GM12874 (cell line): ENCODE data around the gene HES2.

ENCODE experiments used
- TF ChIP-seq, protein P1 (sequence below): IDR thresholded peaks from 2 replicates; pipeline ENCODE4 v1.5.1; 2011; ENCODE audit warnings: low read depth, mild to moderate bottlenecking, control low read depth, low read length, moderate library complexity; ENCODE audit not compliant: insufficient read depth

Gene HES2

DNA sequence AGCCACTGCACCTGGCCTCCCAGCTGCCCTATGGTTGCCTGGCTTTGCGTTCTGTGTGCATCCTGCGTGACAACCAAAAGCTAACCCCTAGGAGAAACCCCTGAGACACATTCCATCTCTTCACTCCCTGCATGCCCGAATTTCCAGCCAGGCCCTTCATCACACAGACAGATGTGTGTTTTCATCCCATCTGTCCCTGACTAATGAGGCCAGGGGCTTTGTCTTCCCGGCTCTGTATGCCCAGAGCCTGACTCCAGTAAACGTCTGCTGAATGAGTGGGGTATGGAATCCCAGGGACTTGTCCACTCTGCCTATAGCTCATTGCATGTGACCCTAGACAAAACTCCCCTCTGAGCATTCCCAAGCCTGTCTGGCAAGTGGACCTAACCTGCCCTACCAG is 14.5 kb upstream of the HES2 start:
- TF ChIP-seq, protein P1, sequence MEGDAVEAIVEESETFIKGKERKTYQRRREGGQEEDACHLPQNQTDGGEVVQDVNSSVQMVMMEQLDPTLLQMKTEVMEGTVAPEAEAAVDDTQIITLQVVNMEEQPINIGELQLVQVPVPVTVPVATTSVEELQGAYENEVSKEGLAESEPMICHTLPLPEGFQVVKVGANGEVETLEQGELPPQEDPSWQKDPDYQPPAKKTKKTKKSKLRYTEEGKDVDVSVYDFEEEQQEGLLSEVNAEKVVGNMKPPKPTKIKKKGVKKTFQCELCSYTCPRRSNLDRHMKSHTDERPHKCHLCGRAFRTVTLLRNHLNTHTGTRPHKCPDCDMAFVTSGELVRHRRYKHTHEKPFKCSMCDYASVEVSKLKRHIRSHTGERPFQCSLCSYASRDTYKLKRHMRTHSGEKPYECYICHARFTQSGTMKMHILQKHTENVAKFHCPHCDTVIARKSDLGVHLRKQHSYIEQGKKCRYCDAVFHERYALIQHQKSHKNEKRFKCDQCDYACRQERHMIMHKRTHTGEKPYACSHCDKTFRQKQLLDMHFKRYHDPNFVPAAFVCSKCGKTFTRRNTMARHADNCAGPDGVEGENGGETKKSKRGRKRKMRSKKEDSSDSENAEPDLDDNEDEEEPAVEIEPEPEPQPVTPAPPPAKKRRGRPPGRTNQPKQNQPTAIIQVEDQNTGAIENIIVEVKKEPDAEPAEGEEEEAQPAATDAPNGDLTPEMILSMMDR, result no peak

DNA sequence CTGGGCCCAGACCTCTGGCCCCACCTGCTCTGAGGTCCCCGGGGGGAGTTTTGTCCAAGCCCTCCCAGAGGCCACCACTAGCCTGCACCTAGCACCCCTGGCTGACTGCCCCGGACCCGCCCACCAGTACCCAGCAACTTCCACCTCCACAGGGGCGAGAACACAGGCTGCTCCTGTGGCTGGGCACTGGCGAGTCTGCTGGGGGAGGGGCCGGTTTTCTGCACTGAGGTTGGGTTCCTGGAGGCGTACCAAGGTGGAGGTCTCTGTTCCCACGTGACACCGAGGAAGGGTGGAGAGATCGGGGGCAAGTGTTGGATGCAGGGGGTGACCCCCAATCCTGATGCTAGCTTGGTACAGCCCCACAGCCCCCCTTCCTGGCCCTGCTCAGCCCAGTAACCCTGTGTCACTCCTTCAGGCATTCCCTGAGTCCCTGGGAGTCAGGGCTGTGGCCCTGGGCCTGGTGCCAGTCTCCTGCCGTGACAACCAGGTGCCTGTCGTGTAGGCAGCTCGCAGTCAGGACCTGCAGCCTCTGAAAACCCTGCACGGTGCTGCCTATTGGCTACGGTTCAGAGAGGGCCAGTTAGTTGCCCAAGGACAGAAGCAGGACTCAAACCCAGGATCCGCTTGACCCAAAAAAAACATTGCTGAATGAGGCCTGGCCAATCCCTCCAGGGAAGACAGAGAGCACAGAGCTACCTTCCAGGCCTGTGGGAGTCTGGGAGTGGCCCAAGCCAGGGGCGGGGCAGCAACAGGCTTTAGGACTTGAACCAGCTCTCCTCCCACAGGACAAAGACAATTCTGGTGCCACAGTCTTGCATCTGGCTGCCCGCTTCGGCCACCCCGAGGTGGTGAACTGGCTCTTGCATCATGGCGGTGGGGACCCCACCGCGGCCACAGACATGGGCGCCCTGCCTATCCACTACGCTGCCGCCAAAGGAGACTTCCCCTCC is 8.0 kb upstream of the HES2 start:
- TF ChIP-seq, protein P1, result no peak

DNA sequence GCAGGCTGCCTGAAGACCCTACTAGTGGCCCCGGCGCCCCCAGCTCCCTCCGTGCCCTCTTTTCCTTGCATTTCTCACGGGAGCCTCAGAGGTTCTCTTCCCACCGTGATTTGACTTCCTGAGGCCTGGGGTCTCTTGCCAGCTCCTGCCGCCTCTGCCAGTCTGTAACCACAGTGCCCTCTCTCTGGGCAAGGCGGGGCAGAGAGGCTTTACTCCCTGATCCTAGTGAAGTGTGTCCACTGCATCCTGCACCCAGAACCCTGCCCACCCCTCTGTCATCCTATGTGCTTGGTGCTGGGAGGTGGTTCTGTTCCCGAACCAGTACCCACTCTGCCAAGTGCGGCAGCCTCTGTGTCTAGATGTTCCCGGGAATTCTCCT is 7.2 kb upstream of the HES2 start:
- TF ChIP-seq, protein P1, result no peak

DNA sequence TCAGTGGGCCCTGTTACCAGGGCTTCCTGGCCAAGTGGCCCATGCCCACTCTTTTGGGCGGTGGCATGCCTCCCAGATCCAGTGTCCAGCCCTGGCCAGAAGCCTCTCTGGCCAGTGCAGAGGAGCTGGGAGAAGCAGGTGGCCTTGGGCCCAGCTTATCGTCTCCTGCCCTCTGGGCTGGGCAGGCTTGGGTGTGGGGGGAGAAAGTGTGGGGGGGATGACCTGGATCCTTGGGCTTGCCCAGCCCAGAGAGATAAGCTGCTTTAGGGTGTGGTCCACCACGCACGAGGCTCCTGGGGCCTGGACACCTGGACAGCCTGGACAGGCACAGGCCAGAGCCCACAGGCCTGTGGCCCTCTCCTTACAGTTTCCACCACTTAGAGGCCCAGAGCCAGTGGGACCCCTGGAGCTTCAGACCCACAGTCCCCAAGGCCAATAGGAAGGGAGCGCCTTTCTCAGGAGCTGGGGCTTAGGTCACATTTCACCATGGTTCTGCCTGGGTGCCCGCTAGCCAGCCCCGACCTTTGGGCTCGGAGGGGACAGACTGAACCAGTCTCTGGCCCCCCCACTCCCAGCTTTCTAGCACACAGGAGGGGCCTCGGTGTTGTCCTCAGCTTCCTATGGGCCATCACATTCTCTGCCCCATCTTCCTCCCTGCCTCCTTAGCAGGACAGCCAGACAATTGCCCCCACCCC is 6.7 kb upstream of the HES2 start:
- TF ChIP-seq, protein P1, result no peak

DNA sequence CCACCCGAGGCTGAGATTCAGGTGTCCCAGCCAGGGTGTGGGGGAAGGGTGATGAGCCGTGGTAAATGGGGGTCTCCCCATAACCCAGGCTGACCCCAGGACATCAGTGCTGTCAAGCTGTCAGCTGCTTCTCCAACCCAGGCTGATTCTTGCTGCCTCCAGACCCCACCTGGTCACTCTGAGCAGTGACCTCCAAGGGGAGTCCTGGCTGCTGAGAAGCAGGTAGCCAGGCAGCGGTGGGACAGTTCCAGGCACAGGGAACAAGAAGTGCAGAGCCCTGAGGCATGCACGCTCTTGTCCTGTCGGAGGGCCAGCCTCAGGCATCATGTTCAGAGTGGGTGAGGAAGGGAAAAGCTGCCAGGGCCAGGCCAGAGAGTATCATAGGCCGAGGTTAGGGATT is 5.9 kb upstream of the HES2 start:
- TF ChIP-seq, protein P1, result no peak

DNA sequence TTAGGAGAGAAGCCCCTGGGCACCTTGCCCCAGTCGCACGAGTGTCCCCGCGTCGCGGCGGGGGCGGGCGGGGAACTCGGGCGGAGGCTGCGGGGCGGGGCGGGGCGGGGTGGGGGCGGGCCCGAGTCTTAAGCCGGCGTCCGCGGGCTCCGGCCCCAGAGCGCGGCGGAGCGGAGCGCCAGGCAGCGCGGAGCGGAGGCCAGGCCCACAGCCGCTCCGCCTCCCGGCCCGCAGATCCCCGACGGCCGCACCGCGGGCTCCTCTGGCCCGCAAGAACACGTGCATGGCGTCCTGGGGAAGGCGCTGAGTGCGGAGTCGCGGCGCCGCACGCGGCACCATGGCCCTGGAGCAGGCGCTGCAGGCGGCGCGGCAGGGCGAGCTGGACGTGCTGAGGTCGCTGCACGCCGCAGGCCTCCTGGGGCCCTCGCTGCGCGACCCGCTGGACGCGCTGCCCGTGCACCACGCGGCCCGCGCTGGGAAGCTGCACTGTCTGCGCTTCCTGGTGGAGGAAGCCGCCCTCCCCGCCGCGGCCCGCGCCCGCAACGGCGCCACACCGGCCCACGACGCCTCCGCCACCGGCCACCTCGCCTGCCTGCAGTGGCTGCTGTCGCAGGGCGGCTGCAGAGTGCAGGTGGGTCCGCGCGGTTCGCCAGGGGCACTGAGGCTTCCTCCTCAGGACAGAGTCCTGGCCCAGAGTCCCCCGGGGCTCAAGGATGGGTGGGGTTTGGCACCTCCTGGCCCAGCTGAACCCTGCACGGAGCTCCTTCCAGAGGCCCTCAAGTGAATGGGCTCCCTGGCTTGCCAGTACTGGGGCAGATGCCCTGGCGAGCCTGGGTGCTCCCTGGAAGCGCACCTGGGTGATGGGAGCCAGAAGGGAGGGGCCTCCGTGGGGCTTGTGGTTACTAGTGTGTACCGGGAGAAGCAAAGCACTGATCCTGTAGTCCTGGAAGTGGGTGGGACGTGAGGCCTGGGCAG is 5.2 kb upstream of the HES2 start, which contains the start of gene ESPN:
Gene ESPN, plus strand, starts transcription at position 158 of the 975 bp plus-strand sequence. Its CDS starts 180 bp downstream, at position 338.
- TF ChIP-seq, protein P1, result no peak
